ENCODE results near the gene MPZL2. TPM values are rescaled to one million over a fixed set of nuclear protein-coding genes. Genes with fewer than 3 reads are reported as not detected.

Gene MPZL2
- polyA plus RNA-seq, 3 donors, result 8.0 to 18.6 (median 14.2) TPM

DNA sequence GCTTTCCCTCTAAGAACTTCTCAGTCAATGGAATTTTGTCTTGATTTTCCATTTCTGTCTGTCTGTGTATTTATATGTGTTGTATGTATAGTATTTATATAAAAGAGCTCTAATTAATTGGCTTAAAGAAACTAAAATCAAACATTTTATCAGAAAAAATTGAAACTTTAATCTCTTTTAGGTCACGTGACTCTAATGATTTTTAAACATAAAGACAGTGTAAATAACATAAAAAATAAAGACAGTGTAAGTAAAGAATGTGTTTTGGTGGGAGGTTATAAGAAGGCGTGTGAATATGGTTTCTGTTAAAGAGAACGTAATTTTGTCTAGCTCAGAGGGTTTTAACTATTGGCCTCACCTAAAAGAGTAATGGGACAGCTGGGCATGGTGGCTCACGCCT, 41.7 kb downstream of the MPZL2 start:
- Mint-ChIP-seq H3K4me1 (peaks cover 92% of the 10 kb centered on the region), H3K27ac (peak overlapping the region in 4 of 7 donors; percentile 70 to 91 (median 86)), H3K4me3 (peak overlapping the region; percentile 73 to 94), H3K9me3 (no peaks in the 10 kb centered on the region), H3K36me3 (peaks cover 48 to 55% of the 10 kb centered on the region in 2 donors), H3K27me3 (ENCODE audit: low read depth in 3 of 3) (peaks cover 0 to 2% (median 0%) of the 10 kb centered on the region in 3 donors)
- H3K4me2 ChIP-seq (replicated peaks; ENCODE audit: extremely low read depth, low read length, poor library complexity, severe bottlenecking), result peak overlapping the region; percentile 78
- H3K9ac ChIP-seq (ENCODE audit: insufficient read depth, low read length, poor library complexity, severe bottlenecking), result peak overlapping the region; percentile 67
- no peak for DNase-seq
- intact Hi-C loops (cut with micrococcal nuclease), result no loop called here
- peaks cover 3 to 41% of the 10 kb centered on the region in 2 donors for H3K36me3 ChIP-seq (replicated peaks in 1 of 2; ENCODE audit: control insufficient read depth in 1 of 2, insufficient read depth in 2 of 2, low read length in 2 of 2)
- H3K27ac ChIP-seq (ENCODE audit: low read depth in 1 of 2, low read length in 2 of 2), result peak overlapping the region in 1 of 2 donors; percentile 90
- no CpG with 5 or more reads among the region's 4 CpGs for WGBS (ENCODE audit: insufficient coverage)
- TF ChIP-seq, protein P1, sequence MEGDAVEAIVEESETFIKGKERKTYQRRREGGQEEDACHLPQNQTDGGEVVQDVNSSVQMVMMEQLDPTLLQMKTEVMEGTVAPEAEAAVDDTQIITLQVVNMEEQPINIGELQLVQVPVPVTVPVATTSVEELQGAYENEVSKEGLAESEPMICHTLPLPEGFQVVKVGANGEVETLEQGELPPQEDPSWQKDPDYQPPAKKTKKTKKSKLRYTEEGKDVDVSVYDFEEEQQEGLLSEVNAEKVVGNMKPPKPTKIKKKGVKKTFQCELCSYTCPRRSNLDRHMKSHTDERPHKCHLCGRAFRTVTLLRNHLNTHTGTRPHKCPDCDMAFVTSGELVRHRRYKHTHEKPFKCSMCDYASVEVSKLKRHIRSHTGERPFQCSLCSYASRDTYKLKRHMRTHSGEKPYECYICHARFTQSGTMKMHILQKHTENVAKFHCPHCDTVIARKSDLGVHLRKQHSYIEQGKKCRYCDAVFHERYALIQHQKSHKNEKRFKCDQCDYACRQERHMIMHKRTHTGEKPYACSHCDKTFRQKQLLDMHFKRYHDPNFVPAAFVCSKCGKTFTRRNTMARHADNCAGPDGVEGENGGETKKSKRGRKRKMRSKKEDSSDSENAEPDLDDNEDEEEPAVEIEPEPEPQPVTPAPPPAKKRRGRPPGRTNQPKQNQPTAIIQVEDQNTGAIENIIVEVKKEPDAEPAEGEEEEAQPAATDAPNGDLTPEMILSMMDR (IDR thresholded peaks at IDR 0.05), result no peak
- no peak overlapping the region for H2AFZ ChIP-seq (ENCODE audit: insufficient read depth, low read depth, low read length, poor library complexity, severe bottlenecking)
- H3K27me3 ChIP-seq (ENCODE audit: control insufficient read depth in 2 of 2, insufficient read depth in 2 of 2, low read length in 2 of 2), result no peaks in the 10 kb centered on the region
- no peaks in the 10 kb centered on the region for H3K9me3 ChIP-seq (replicated peaks in 1 of 2; ENCODE audit: control insufficient read depth in 1 of 2, insufficient read depth in 1 of 2, low read length in 2 of 2)
- H4K20me1 ChIP-seq (ENCODE audit: insufficient read depth, low read length), result peaks cover 15% of the 10 kb centered on the region
- H3K79me2 ChIP-seq (ENCODE audit: insufficient read depth, low read length), result peaks cover 87% of the 10 kb centered on the region
- H3K4me1 ChIP-seq (ENCODE audit: control insufficient read depth in 1 of 2, insufficient read depth in 2 of 2, low read length in 2 of 2), result peaks cover 79 to 87% of the 10 kb centered on the region in 2 donors
- H3K4me3 ChIP-seq (replicated peaks in 1 of 3; ENCODE audit: low read depth in 2 of 3, low read length in 3 of 3), result peak overlapping the region; percentile 69 to 94 (median 82)

DNA sequence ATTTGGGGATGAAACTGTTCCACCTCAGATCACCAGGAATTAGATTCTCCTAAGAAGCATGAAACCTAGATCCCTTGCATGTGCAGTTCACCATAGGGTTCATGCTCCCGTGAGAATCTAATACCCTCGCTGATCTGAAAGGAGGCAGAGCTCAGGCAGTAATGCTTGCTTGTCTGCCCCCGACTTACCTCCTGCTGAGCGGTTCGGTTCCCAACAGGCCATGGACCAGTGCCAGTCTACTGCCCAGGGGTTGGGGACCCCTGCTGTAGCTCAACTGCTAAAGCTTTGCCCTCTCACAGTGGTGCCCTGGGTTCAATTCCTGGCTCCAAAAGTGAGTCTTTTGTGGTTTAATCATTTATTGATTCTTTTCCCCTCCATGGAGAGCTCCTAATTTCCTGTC, 42.7 kb downstream of the MPZL2 start:
- Mint-ChIP-seq H3K9me3 (no peaks in the 10 kb centered on the region), H3K36me3 (peaks cover 53 to 64% of the 10 kb centered on the region in 2 donors), H3K27ac (peak overlapping the region in 2 of 7 donors; percentile 13 to 67), H3K27me3 (ENCODE audit: low read depth in 3 of 3) (peaks cover 0 to 2% (median 0%) of the 10 kb centered on the region in 3 donors), H3K4me3 (peak overlapping the region; percentile 69 to 88), H3K4me1 (peaks cover 92% of the 10 kb centered on the region)
- Histone ChIP-seq H4K20me1 (ENCODE audit: insufficient read depth, low read length) (peaks cover 15% of the 10 kb centered on the region), H3K9me3 (replicated peaks in 1 of 2; ENCODE audit: control insufficient read depth in 1 of 2, insufficient read depth in 1 of 2, low read length in 2 of 2) (no peaks in the 10 kb centered on the region), H3K36me3 (replicated peaks in 1 of 2; ENCODE audit: control insufficient read depth in 1 of 2, insufficient read depth in 2 of 2, low read length in 2 of 2) (peaks cover 3 to 41% of the 10 kb centered on the region in 2 donors), H3K9ac (ENCODE audit: insufficient read depth, low read length, poor library complexity, severe bottlenecking) (peak overlapping the region; percentile 29), H3K4me3 (replicated peaks in 1 of 3; ENCODE audit: low read depth in 2 of 3, low read length in 3 of 3) (peak overlapping the region; percentile 3 to 94 (median 82)), H3K4me1 (ENCODE audit: control insufficient read depth in 1 of 2, insufficient read depth in 2 of 2, low read length in 2 of 2) (peaks cover 79 to 87% of the 10 kb centered on the region in 2 donors), H2AFZ (ENCODE audit: insufficient read depth, low read depth, low read length, poor library complexity, severe bottlenecking) (no peak overlapping the region), H3K79me2 (ENCODE audit: insufficient read depth, low read length) (peaks cover 96% of the 10 kb centered on the region), H3K4me2 (replicated peaks; ENCODE audit: extremely low read depth, low read length, poor library complexity, severe bottlenecking) (peak overlapping the region; percentile 78), H3K27me3 (ENCODE audit: control insufficient read depth in 2 of 2, insufficient read depth in 2 of 2, low read length in 2 of 2) (no peaks in the 10 kb centered on the region), H3K27ac (ENCODE audit: low read depth in 1 of 2, low read length in 2 of 2) (peak overlapping the region in 1 of 2 donors; percentile 82)
- TF ChIP-seq, protein P1 (IDR thresholded peaks at IDR 0.05), result no peak
- DNase-seq, result no peak
- intact Hi-C loops (cut with micrococcal nuclease), result no loop called here
- 96% methylated on average over 5 of the region's 5 CpGs for WGBS (ENCODE audit: insufficient coverage)
